Caco-2 (cell line): ENCODE data around the gene ZSCAN20. TPM values are rescaled to one million over a fixed set of nuclear protein-coding genes. Genes with fewer than 3 reads are reported as not detected.

Source experiments
- BruUV-seq: library from RNA; stranded (reverse); fragments of 400-500 nt; replicated peaks from 2 replicates; lab custom pipeline; 2021; lab: Mats Ljungman, UMichigan
- CTCF ChIA-PET: fragments of 300-600 bp; sonication (Branson Sonifier 250); formaldehyde crosslinking; loops from one replicate; lab custom pipeline; 2022; ENCODE audit warnings: antibody characterized with exemption; lab: Charles Lee
- POLR2A ChIA-PET: fragments of 300-600 bp; sonication (Branson Sonifier 250); formaldehyde crosslinking; loops from one replicate; lab custom pipeline; 2022; ENCODE audit warnings: antibody characterized with exemption; lab: Charles Lee
- DNase-seq, 2 experiments: peaks; one replicate each; pipeline versions ENCODE4 v3.0.0 to v3.0.0-alpha.2; 2020 to 2022
- H3K27me3 ChIP-seq: replicated peaks from 2 replicates; pipeline ENCODE4 v1.6.0; 2011; ENCODE audit warnings: low read length; ENCODE audit not compliant: control insufficient read depth, insufficient read depth
- H3K36me3 ChIP-seq: 2 replicates; pipeline ENCODE4 v1.5.1; 2011; ENCODE audit warnings: low read length; ENCODE audit not compliant: control insufficient read depth, insufficient read depth
- H3K4me1 ChIP-seq: fragments of 250-450 bp; sonication (Bioruptor Pico); 2 replicates; pipeline ENCODE4 v1.5.1; 2020; ENCODE audit warnings: mild to moderate bottlenecking
- H3K4me3 ChIP-seq: 2 replicates; pipeline ENCODE4 v1.5.1; 2011; ENCODE audit warnings: low read depth, mild to moderate bottlenecking, control low read depth, low read length
- H3K9me3 ChIP-seq: fragments of 250-450 bp; sonication (Bioruptor Pico); 2 replicates; pipeline ENCODE4 v1.5.1; 2020; ENCODE audit warnings: mild to moderate bottlenecking, moderate library complexity
- H3K27ac Mint-ChIP-seq: one replicate; pipeline ENCODE4 v1.8.0; 2022; ENCODE audit warnings: mixed read lengths; ENCODE audit not compliant: unreplicated experiment
- H3K27me3 Mint-ChIP-seq: one replicate; pipeline ENCODE4 v1.8.0; 2022; ENCODE audit warnings: mixed read lengths; ENCODE audit not compliant: insufficient read depth, unreplicated experiment
- H3K36me3 Mint-ChIP-seq: one replicate; pipeline ENCODE4 v1.8.0; 2022; ENCODE audit warnings: mild to moderate bottlenecking, mixed read lengths; ENCODE audit not compliant: insufficient read depth, unreplicated experiment
- H3K4me1 Mint-ChIP-seq: one replicate; pipeline ENCODE4 v1.8.0; 2022; ENCODE audit warnings: low read depth, mixed read lengths; ENCODE audit not compliant: unreplicated experiment
- H3K4me3 Mint-ChIP-seq: one replicate; pipeline ENCODE4 v1.8.0; 2022; ENCODE audit warnings: mild to moderate bottlenecking, moderate library complexity, mixed read lengths; ENCODE audit not compliant: unreplicated experiment
- H3K9me3 Mint-ChIP-seq: one replicate; pipeline ENCODE4 v1.8.0; 2022; ENCODE audit warnings: mixed read lengths; ENCODE audit not compliant: unreplicated experiment
- CTCF ChIP-seq, 2 experiments: fragments of 200-600 bp in 1 of 2; IDR thresholded peaks; 1 replicate in 1 of 2; 2 replicates in 1 of 2; pipeline versions ENCODE4 v1.5.1 to v1.8.0; 2011 to 2022; ENCODE audit warnings: antibody characterized with exemption in 1 of 2, control low read depth in 1 of 2, inconsistent platforms in 1 of 2, low read depth in 1 of 2, low read length in 1 of 2, mild to moderate bottlenecking in 1 of 2, moderate library complexity in 1 of 2; ENCODE audit not compliant: insufficient read depth in 1 of 2, severe bottlenecking in 1 of 2, unreplicated experiment in 1 of 2
- intact Hi-C: fragments of 100-400 bp; cut with micrococcal nuclease; formaldehyde crosslinking; loops from one replicate; pipeline ENCODE4 v1.10.0; 2022; ENCODE audit not compliant: unreplicated experiment
- total RNA-seq: library from RNA; stranded (reverse); gene quantifications from 2 replicates; pipeline ENCODE4 v1.2.3, GENCODE V29; 2022

The ZSCAN20 gene
- total RNA-seq, 1 experiment from 2014 or later, result 3.0 TPM

- peaks cover 6% of the 10 kb centered on the region for H3K36me3 Mint-ChIP-seq
- no TSS peak for BruUV-seq
- CTCF ChIA-PET, result no interaction called here
- Histone ChIP-seq H3K9me3 (no peaks in the 10 kb centered on the region), H3K36me3 (no peaks in the 10 kb centered on the region), H3K4me3 (no peak overlapping the region), H3K27me3 (no peaks in the 10 kb centered on the region), H3K4me1 (0 out of 2 replicates have a peak, but pooled peaks cover 4% of the 10 kb centered on the region)
- peaks cover 4% of the 10 kb centered on the region for H3K27me3 Mint-ChIP-seq
- peaks cover 13% of the 10 kb centered on the region for H3K4me1 Mint-ChIP-seq
- TF ChIP-seq CTCF (IDR thresholded peaks at IDR 0.05; ENCODE audit: insufficient read depth in 1 of 2, low read depth in 1 of 2, low read length in 1 of 2, severe bottlenecking in 1 of 2, unreplicated experiment in 1 of 2), result no peak
- DNase-seq, result no peak
- intact Hi-C loops, result no loop called here
- H3K4me3 Mint-ChIP-seq, result no peak overlapping the region
- H3K27ac Mint-ChIP-seq, result no peak overlapping the region
- no peaks in the 10 kb centered on the region for H3K9me3 Mint-ChIP-seq
- POLR2A ChIA-PET, result no interaction called here
These were observed 3.5 kb upstream of the ZSCAN20 start for GRCh38 chr1:33468967-33469366.

- POLR2A ChIA-PET, result no interaction called here
- Histone ChIP-seq H3K27me3 (no peaks in the 10 kb centered on the region), H3K36me3 (no peaks in the 10 kb centered on the region), H3K4me3 (no peak overlapping the region), H3K9me3 (no peaks in the 10 kb centered on the region), H3K4me1 (0 out of 2 replicates have a peak, but pooled peaks cover 4% of the 10 kb centered on the region)
- Mint-ChIP-seq H3K4me1 (peaks cover 13% of the 10 kb centered on the region), H3K4me3 (no peak overlapping the region), H3K36me3 (peaks cover 6% of the 10 kb centered on the region), H3K27me3 (peaks cover 4% of the 10 kb centered on the region), H3K9me3 (no peaks in the 10 kb centered on the region), H3K27ac (no peak overlapping the region)
- TF ChIP-seq CTCF (IDR thresholded peaks at IDR 0.05; ENCODE audit: insufficient read depth in 1 of 2, low read depth in 1 of 2, low read length in 1 of 2, severe bottlenecking in 1 of 2, unreplicated experiment in 1 of 2), result no peak
- DNase-seq, result no peak
- CTCF ChIA-PET, result interaction anchor here (0.7 to 0.8 kb wide), 2 partner anchors 171 to 174 kb away, joined by 3 to 4 read pairs; no protein-coding TSS in a partner anchor
- intact Hi-C loops, result loop anchor here (1.0 to 5.0 kb wide), 3 partner anchors 38 to 143 kb away; partner anchors contain the start of gene PHC2
- no TSS peak for BruUV-seq
These were observed 2.8 kb upstream of the ZSCAN20 start for GRCh38 chr1:33469691-33470090.

GRCh38 chr1:33470495-33471012, 1.9 kb upstream of the ZSCAN20 start:
- peaks cover 6% of the 10 kb centered on the region for H3K36me3 Mint-ChIP-seq
- no peak overlapping the region for H3K27ac Mint-ChIP-seq
- intact Hi-C loops, result loop anchor here (1.0 to 5.0 kb wide), 3 partner anchors 39 to 142 kb away; partner anchors contain the start of gene PHC2
- H3K4me3 Mint-ChIP-seq, result no peak overlapping the region
- peaks cover 13% of the 10 kb centered on the region for H3K4me1 Mint-ChIP-seq
- peak; percentile 50 to 56 for TF ChIP-seq CTCF (IDR thresholded peaks at IDR 0.05; ENCODE audit: insufficient read depth in 1 of 2, low read depth in 1 of 2, low read length in 1 of 2, severe bottlenecking in 1 of 2, unreplicated experiment in 1 of 2)
- H3K9me3 Mint-ChIP-seq, result no peaks in the 10 kb centered on the region
- POLR2A ChIA-PET, result no interaction called here
- Histone ChIP-seq H3K27me3 (no peaks in the 10 kb centered on the region), H3K4me1 (0 out of 2 replicates have a peak, but pooled peaks cover 4% of the 10 kb centered on the region), H3K36me3 (no peaks in the 10 kb centered on the region), H3K9me3 (no peaks in the 10 kb centered on the region), H3K4me3 (no peak overlapping the region)
- no peaks in the 10 kb centered on the region for H3K27me3 Mint-ChIP-seq
- no TSS peak for BruUV-seq
- CTCF ChIA-PET, result interaction anchor here (0.8 kb wide), 1 partner anchor 11 kb away, joined by 3 read pairs; no protein-coding TSS in a partner anchor
- peak; percentile 49 to 53 for DNase-seq
